H9 (cell line): Measurements from ENCODE around the gene FAT2. TPM values are rescaled to one million over a fixed set of nuclear protein-coding genes. Genes with fewer than 3 reads are reported as not detected.

Experiments
- DNase-seq: peaks from one replicate; pipeline ENCODE4 v3.0.0-alpha.2; 2017
- H2AFZ ChIP-seq: one replicate; pipeline ENCODE4 v1.6.1; 2013; ENCODE audit warnings: mild to moderate bottlenecking, low read length, control low read depth, moderate library complexity
- H2AK5ac ChIP-seq: 2 replicates; pipeline ENCODE4 v1.6.1; 2013; ENCODE audit warnings: low read length, control low read depth, mixed read lengths; ENCODE audit not compliant: insufficient read length
- H2BK120ac ChIP-seq: one replicate; pipeline ENCODE4 v1.6.1; 2013; ENCODE audit warnings: low read depth, mild to moderate bottlenecking, low read length, control low read depth, inconsistent platforms; ENCODE audit not compliant: poor library complexity, severe bottlenecking
- H2BK12ac ChIP-seq: 2 replicates; pipeline ENCODE4 v1.6.1; 2013; ENCODE audit warnings: low read length, control low read depth, mixed read lengths, low read depth; ENCODE audit not compliant: insufficient read length
- H2BK15ac ChIP-seq: 2 replicates; pipeline ENCODE4 v1.6.1; 2013; ENCODE audit warnings: low read depth, low read length, control low read depth
- H2BK20ac ChIP-seq: one replicate; pipeline ENCODE4 v1.6.1; 2013; ENCODE audit warnings: low read depth, mild to moderate bottlenecking, low read length, control low read depth, inconsistent platforms; ENCODE audit not compliant: poor library complexity, severe bottlenecking
- H2BK5ac ChIP-seq: 2 replicates; pipeline ENCODE4 v1.6.1; 2013; ENCODE audit warnings: low read length, control low read depth, mixed read lengths; ENCODE audit not compliant: insufficient read length
- H3K14ac ChIP-seq: 2 replicates; pipeline ENCODE4 v1.6.1; 2013; ENCODE audit warnings: low read length, control low read depth; ENCODE audit not compliant: insufficient read depth
- H3K18ac ChIP-seq: 2 replicates; pipeline ENCODE4 v1.6.1; 2013; ENCODE audit warnings: low read depth, mild to moderate bottlenecking, mixed read lengths, low read length, control low read depth; ENCODE audit not compliant: insufficient read length
- H3K23ac ChIP-seq: 2 replicates; pipeline ENCODE4 v1.6.1; 2013; ENCODE audit warnings: low read length, control low read depth, mixed read lengths, low read depth; ENCODE audit not compliant: insufficient read length
- H3K23me2 ChIP-seq: 2 replicates; pipeline ENCODE4 v1.6.1; 2013; ENCODE audit warnings: low read depth, mild to moderate bottlenecking, mixed read lengths, low read length, control low read depth; ENCODE audit not compliant: insufficient read length, poor library complexity, severe bottlenecking
- H3K27ac ChIP-seq: 2 replicates; pipeline ENCODE4 v1.5.1; 2013; ENCODE audit warnings: low read length, control low read depth, mixed read lengths, low read depth; ENCODE audit not compliant: insufficient read length
- H3K27me3 ChIP-seq: 2 replicates; pipeline ENCODE4 v1.6.1; 2013; ENCODE audit warnings: low read length, control low read depth, inconsistent platforms; ENCODE audit not compliant: insufficient read depth
- H3K4ac ChIP-seq: 2 replicates; pipeline ENCODE4 v1.6.1; 2013; ENCODE audit warnings: low read depth, mild to moderate bottlenecking, control low read depth, inconsistent platforms, low read length, moderate library complexity
- H3K4me1 ChIP-seq: 2 replicates; pipeline ENCODE4 v1.6.1; 2013; ENCODE audit warnings: low read length, control low read depth, inconsistent platforms; ENCODE audit not compliant: insufficient read depth
- H3K4me2 ChIP-seq: 2 replicates; pipeline ENCODE4 v1.6.1; 2013; ENCODE audit warnings: low read length, control low read depth, mixed read lengths; ENCODE audit not compliant: insufficient read length, insufficient read depth
- H3K56ac ChIP-seq: 2 replicates; pipeline ENCODE4 v1.6.1; 2013; ENCODE audit warnings: low read depth, mild to moderate bottlenecking, mixed read lengths, low read length, control low read depth; ENCODE audit not compliant: insufficient read length
- H3K79me1 ChIP-seq: 2 replicates; pipeline ENCODE4 v1.6.1; 2013; ENCODE audit warnings: low read depth, mild to moderate bottlenecking, moderate library complexity, low read length, control low read depth, inconsistent platforms; ENCODE audit not compliant: insufficient read depth, poor library complexity, severe bottlenecking
- H3K79me2 ChIP-seq: 2 replicates; pipeline ENCODE4 v1.6.1; 2013; ENCODE audit warnings: low read length, control low read depth, inconsistent platforms; ENCODE audit not compliant: insufficient read depth
- H3K9ac ChIP-seq: 2 replicates; pipeline ENCODE4 v1.6.1; 2013; ENCODE audit warnings: low read length, control low read depth, mixed read lengths; ENCODE audit not compliant: insufficient read length; ENCODE audit errors: extremely low read depth
- H3K9me3 ChIP-seq: one replicate; pipeline ENCODE4 v1.6.1; 2013; ENCODE audit warnings: low read depth, low read length, inconsistent platforms; ENCODE audit not compliant: control insufficient read depth
- H3T11ph ChIP-seq: one replicate; pipeline ENCODE4 v1.6.1; 2013; ENCODE audit warnings: mild to moderate bottlenecking, low read length, control low read depth, inconsistent platforms
- H4K20me1 ChIP-seq: one replicate; pipeline ENCODE4 v1.6.1; 2013; ENCODE audit not compliant: control insufficient read depth, insufficient read length, insufficient read depth
- H4K5ac ChIP-seq: 2 replicates; pipeline ENCODE4 v1.6.1; 2013; ENCODE audit warnings: low read depth, mild to moderate bottlenecking, mixed read lengths, low read length, control low read depth; ENCODE audit not compliant: insufficient read length
- H4K8ac ChIP-seq: replicated peaks from 2 replicates; pipeline ENCODE4 v1.6.1; 2013; ENCODE audit warnings: low read length, control low read depth, mixed read lengths, low read depth; ENCODE audit not compliant: insufficient read length
- H4K91ac ChIP-seq: 2 replicates; pipeline ENCODE4 v1.6.1; 2013; ENCODE audit warnings: low read depth, mild to moderate bottlenecking, moderate library complexity, mixed read lengths, low read length, control low read depth; ENCODE audit not compliant: insufficient read length
- H3K27ac Mint-ChIP-seq, 3 experiments: 2 replicates in 2 of 3; 3 replicates in 1 of 3; pipeline ENCODE4 v1.8.0; 2020 to 2021; ENCODE audit warnings: mixed read lengths in 3 of 3, mild to moderate bottlenecking in 1 of 3, moderate library complexity in 1 of 3
- H3K27me3 Mint-ChIP-seq: 2 replicates; pipeline ENCODE4 v1.8.0; 2021; ENCODE audit warnings: low read depth, mild to moderate bottlenecking, moderate library complexity, mixed read lengths
- H3K36me3 Mint-ChIP-seq, 3 experiments: 2 replicates in 2 of 3; 3 replicates in 1 of 3; pipeline ENCODE4 v1.8.0; 2020 to 2021; ENCODE audit warnings: low read depth in 3 of 3, mixed read lengths in 3 of 3; ENCODE audit not compliant: insufficient read depth in 1 of 3
- H3K4me1 Mint-ChIP-seq, 2 experiments: 2 replicates each; pipeline ENCODE4 v1.8.0; 2020; ENCODE audit warnings: mixed read lengths in 2 of 2
- H3K4me3 Mint-ChIP-seq, 2 experiments: 2 replicates in 1 of 2; 3 replicates in 1 of 2; pipeline ENCODE4 v1.8.0; 2020 to 2021; ENCODE audit warnings: mild to moderate bottlenecking in 2 of 2, mixed read lengths in 2 of 2, moderate library complexity in 1 of 2
- H3K9me3 Mint-ChIP-seq, 2 experiments: 2 replicates in 1 of 2; 3 replicates in 1 of 2; pipeline ENCODE4 v1.8.0; 2020; ENCODE audit warnings: mild to moderate bottlenecking in 2 of 2, mixed read lengths in 2 of 2, moderate library complexity in 1 of 2
- CTCF ChIP-seq: fragments of 200-600 bp; sonication (generic); conservative IDR thresholded peaks from 3 replicates; pipeline ENCODE4 v1.8.0; 2021; ENCODE audit warnings: antibody characterized with exemption, mild to moderate bottlenecking
- WGBS: extraction: QIAGEN DNeasy Blood & Tissue Kit; methylation state at CpG from one replicate; pipeline ENCODE4 v1.1.7; 2013; ENCODE audit warnings: missing lambda C conversion rate, low lambda C conversion rate, mixed read lengths; ENCODE audit not compliant: insufficient read length; ENCODE audit errors: extremely low coverage; 5-methylcytosine and 5-hydroxymethylcytosine counted together
- total RNA-seq: library from RNA; stranded (reverse); gene quantifications from 2 replicates; pipeline ENCODE4 v1.2.1, GENCODE V29; 2021

FAT2 gene
- total RNA-seq, 1 experiment from 2014 or later = 0.15 TPM

DNA sequence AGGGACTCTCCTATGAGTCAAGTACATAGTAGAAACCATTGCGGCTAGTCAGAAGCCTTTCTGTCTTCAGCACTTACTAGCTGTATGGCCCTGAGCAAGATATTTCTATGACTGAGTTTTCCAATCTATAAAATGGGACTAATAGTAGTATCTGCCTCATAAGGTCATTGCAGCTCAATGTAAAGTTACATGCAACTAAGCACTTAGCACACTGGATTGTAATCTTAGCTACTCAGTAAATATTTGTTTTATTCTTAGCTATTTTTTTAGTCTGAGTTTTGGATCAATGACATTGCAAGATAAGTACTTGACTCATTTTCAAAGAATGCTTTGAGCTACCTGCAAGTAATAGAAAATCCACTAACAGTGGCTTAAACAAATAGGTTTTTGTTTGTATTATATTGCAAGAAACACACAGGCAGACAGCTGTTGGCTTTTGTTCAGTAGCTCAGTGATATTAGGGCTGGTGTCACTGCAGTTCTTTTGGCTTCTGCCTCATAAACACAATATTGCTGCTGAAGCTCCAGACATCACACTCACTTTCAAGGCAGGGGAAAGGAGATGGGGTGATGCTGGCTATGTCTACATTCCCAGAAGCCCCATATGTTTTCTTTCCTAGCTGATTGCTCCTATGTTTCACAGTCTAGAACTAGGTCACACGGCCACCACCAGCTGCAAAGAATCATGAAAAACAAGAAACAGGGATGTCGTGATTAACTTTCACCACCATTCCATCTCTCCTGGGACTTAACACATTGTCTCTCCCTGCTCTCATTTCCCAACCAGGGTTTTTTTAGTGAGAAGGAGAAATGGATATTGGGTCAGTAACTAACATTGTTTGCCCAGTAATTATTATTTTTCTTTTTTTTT, 26.9 kb upstream of the FAT2 start:
- no peak overlapping the region for H2BK120ac ChIP-seq
- no peak overlapping the region for H3K27ac Mint-ChIP-seq
- H3K4me2 ChIP-seq = no peak overlapping the region

More for the DNA sequence above, 26.9 kb upstream of the FAT2 start:
- Histone ChIP-seq H2BK5ac (no peak overlapping the region), H3K23ac (no peak overlapping the region), H2BK15ac (no peak overlapping the region), H4K91ac (no peak overlapping the region), H3K27ac (no peak overlapping the region), H3K18ac (no peak overlapping the region), H3K4ac (no peak overlapping the region), H3K27me3 (no peaks in the 10 kb centered on the region), H3K9me3 (no peaks in the 10 kb centered on the region), H2BK20ac (no peak overlapping the region), H2AFZ (no peak overlapping the region), H3T11ph (no peak overlapping the region), H3K14ac (no peak overlapping the region), H4K8ac (no peak overlapping the region), H4K20me1 (no peaks in the 10 kb centered on the region), H2AK5ac (no peak overlapping the region), H3K56ac (no peak overlapping the region), H2BK12ac (no peak overlapping the region), H3K79me1 (no peaks in the 10 kb centered on the region), H3K23me2 (no peaks in the 10 kb centered on the region), H4K5ac (no peak overlapping the region), H3K79me2 (no peaks in the 10 kb centered on the region), H3K4me1 (peaks cover 9% of the 10 kb centered on the region; the same call in 1 of the 2 replicates), H3K9ac (no peak overlapping the region)
- Mint-ChIP-seq H3K4me3 (no peak overlapping the region), H3K27me3 (peaks cover 5% of the 10 kb centered on the region; the same call in 1 of the 2 replicates), H3K4me1 (peaks cover 52 to 58% of the 10 kb centered on the region in 2 experiments), H3K36me3 (no peaks in the 10 kb centered on the region), H3K9me3 (no peaks in the 10 kb centered on the region)
- TF ChIP-seq CTCF = no peak
- no peak for DNase-seq
- WGBS = no CpG with 5 or more reads among the region's 3 CpGs
